Umbilical cord (tissue), 2 donors: ENCODE measurements around the gene IRX4. TPM values are rescaled to one million over a fixed set of nuclear protein-coding genes. Genes with fewer than 3 reads are reported as not detected.

Experiments
- DNase-seq: peaks from one replicate; pipeline ENCODE4 v3.0.0-alpha.2; 2015; ENCODE audit warnings: low spot score
- total RNA-seq: library from RNA; depleted of rRNA; stranded (reverse); fragments of >200 nt; gene quantifications from one replicate; pipeline ENCODE4 v1.2.3, GENCODE V29; 2014; ENCODE audit warnings: low replicate concordance; ENCODE audit not compliant: insufficient read depth

Gene IRX4
- not detected for total RNA-seq

- no peak for DNase-seq
These were observed at the start of gene IRX4 for GRCh38 chr5:1882337-1883119. Gene IRX4, minus strand, starts transcription at chr5:1882925. Its CDS starts 278 bp downstream, at chr5:1882647.

GRCh38 chr5:1931604-1932231, 49.0 kb upstream of the IRX4 start:
- peak; percentile 35 for DNase-seq

GRCh38 chr5:1930880-1931603, 48.3 kb upstream of the IRX4 start:
- DNase-seq: peak; percentile 34

GRCh38 chr5:1930501-1930879, 47.8 kb upstream of the IRX4 start:
- no peak for DNase-seq

GRCh38 chr5:1929108-1929991, 46.6 kb upstream of the IRX4 start:
- no peak for DNase-seq

GRCh38 chr5:1926471-1927341, 44.0 kb upstream of the IRX4 start:
- DNase-seq: no peak

- DNase-seq: no peak
These were observed 43.3 kb upstream of the IRX4 start for GRCh38 chr5:1926071-1926440.

- DNase-seq: no peak
These were observed 42.7 kb upstream of the IRX4 start for GRCh38 chr5:1925111-1926070.

- DNase-seq: no peak
These were observed 41.0 kb upstream of the IRX4 start for GRCh38 chr5:1923766-1924165.

GRCh38 chr5:1923341-1923740, 40.6 kb upstream of the IRX4 start:
- DNase-seq: no peak

- no peak for DNase-seq
These were observed 39.0 kb upstream of the IRX4 start for GRCh38 chr5:1921711-1922110.

- no peak for DNase-seq
These were observed 37.0 kb upstream of the IRX4 start for GRCh38 chr5:1919750-1920149.

GRCh38 chr5:1919209-1919566, 36.5 kb upstream of the IRX4 start:
- DNase-seq: no peak

- no peak for DNase-seq
These were observed 35.9 kb upstream of the IRX4 start for GRCh38 chr5:1918488-1919208.

GRCh38 chr5:1917830-1918487, 35.2 kb upstream of the IRX4 start:
- DNase-seq: no peak

- no peak for DNase-seq
These were observed 33.6 kb upstream of the IRX4 start for GRCh38 chr5:1916041-1917001.

- no peak for DNase-seq
These were observed 32.6 kb upstream of the IRX4 start for GRCh38 chr5:1915316-1915715.
